GM18511 (cell line): ENCODE results near the gene CCDC69.

Experiments used
- ATAC-seq: cut with Tn5 transposase; IDR thresholded peaks from one replicate; pipeline ENCODE4 v1.9.1; 2021; ENCODE audit warnings: mild to moderate bottlenecking, moderate library complexity; ENCODE audit not compliant: unreplicated experiment

CCDC69 gene

DNA sequence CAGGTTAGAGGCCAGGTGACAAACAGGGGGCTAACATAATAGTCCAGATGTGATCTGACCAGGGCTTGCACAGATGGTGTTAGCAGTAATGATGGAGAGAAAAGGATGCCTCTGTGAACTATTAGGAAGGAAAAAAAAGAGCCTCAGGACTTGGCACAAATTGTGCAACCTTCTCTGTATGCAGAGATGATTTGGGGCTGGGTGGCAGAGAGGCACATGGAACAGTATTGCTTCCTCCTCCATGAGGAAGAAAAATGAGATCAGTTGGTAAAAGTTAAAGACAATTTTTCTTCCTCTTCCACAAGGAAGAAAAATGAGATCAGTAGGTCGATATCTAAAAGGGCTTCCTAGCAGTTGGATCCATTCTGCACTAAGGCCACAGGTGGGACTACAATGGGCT lies 52.4 kb downstream of the CCDC69 start:
- ATAC-seq, result no peak

DNA sequence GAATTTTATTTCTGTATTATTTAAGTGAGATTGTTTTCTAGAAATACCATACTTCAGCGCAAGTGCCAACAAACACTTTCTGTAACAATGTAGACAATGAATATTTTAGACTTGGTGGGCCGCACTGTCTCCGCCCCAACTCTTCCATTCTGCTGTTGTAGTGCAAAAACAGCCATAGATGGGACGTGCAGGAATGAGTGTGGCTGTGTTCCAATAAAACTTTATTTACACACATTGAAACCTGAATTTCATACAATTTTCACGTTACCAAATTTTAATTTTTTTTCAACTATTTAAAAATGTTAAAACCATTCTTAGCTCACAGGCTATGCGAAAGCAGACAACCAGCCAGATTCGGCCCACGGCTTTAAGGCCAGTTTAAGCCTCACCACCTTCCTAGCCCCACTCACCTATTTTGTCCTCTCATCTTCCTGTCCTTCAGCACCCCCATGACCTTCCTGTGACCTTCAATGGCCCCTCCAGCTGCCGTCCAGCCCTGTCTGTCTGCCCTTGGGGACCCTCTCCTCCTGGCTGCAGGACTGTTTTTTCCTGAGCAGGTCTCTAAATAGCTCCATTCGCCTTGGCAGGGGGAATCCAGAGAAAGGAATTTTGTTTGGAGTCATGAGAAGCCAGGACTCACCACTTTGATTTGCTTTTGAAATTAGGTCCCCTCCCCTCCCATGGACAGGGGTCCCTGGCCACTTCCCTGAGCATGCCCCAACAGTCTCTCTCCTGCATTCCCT lies 55.1 kb downstream of the CCDC69 start:
- no peak for ATAC-seq

DNA sequence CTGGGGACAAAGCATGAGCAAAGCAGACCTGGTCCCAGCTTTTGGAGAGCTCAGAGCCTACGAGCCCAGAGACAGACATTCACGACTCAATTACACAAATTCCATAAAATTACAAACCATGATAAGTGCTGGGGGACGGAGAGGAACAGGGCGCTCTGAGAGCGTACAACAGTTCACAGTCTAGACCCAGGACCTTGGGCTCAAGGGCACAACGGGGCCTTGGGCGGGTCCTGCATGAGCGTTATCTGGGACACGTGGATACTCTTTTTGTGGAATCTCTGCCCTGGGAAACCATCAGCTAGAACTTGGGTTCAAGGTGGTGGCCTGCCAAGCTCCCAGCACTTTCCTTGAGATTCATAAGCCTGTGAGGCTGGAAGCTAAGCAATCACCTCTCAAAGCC lies 56.9 kb downstream of the CCDC69 start:
- ATAC-seq, result no peak

DNA sequence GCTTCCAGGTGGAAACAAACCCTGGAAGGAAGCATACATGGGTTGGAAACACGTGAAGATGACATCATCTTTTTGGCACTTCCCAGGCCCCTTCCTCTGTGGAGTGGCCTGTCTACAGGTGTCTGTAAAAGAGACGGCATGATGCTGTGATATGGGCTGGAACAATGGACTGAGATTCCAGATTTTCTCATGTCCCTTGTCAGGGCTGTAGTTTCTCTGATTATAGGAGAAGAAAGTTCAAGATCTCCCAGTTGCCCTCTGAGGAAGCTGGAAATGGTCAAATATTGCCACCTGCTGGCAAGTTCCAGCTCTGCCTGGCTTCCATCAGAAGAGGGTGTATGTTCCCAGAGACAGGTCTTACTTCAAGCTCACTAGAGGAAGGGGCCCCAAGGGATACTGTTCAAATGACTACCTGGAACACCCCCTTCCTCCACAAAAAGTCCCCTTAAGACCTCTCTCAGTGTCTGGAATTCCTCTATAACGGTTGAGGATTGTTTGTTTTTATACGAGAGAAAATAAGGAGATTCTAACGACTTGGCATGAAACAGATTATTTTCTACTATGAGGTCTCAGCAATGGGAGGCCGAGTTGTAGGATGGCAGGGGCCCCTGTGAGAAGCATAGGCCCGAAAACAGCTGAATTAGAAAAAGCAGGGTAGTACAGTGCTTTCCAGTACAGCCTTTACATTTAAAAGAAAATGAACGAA lies 59.1 kb downstream of the CCDC69 start:
- ATAC-seq, result peak; percentile 92

DNA sequence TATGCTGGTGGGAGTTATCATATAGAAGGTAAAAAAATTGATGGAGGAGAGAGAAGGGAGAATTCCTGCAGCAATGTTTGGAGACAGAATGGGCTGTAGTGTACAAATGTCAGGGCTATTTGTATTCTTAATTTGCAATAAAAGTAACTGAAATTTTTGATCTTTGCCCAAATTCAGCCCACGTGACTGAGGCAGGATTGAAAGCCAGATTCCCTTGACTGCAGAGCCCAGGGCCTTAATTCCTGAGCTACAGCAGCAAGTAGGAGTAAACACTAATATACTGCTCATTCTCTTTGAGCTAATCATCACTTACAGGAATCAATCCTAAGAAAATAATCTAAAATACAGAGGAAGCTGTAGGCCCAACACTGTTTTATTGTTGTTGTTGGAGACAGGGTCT lies 61.1 kb downstream of the CCDC69 start:
- ATAC-seq, result no peak

DNA sequence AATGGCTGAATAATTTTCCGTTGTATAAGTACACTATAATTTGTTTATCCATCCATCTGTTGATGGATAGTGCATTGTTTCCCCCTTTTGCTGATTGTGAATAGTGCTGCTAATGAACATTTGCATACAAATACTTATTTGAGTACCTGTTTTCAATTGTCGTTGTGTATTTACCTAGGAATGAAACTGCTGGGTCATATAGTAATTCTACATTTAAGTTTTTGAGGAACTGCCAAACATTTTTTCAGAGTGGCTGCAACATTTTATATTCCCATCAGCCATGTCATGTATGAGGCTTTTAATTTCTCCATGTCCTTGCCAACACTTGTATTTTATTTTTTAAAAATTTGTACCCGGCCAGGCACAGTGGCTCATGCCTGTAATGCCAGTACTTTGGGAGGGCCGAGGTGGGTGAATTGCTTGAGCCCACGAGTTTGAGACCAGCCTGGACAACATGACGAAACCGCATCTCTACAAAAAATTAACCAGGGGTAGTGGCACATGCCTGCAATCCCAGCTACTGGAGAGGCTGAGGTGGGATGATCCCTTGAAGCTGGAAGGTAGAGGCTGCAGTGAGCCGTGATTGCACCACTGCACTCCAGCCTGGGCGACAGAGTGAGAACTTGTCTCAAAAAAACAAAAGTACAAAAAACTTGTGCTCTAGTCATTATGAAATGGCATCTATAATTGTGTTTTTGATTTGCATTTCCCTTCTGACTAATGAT lies 64.1 kb downstream of the CCDC69 start:
- ATAC-seq, result no peak

DNA sequence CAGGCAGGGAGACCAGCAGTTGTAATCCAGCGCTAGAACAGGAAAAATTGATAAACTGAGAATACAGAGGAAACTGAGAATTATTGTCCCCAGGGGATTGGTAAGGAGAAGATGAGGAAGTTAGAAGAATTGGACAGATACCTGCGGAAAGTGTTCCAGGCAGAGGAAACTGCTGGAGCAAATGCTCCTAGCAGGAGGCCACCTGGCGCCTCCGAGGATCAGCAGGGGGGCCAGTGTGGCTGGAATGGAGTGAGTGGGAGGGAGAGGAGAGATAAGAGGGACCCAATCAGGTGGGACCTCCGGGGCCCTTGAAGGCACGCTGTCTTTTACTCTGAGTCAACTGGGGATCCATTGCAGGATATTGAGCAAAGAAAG lies 65.6 kb downstream of the CCDC69 start:
- no peak for ATAC-seq

DNA sequence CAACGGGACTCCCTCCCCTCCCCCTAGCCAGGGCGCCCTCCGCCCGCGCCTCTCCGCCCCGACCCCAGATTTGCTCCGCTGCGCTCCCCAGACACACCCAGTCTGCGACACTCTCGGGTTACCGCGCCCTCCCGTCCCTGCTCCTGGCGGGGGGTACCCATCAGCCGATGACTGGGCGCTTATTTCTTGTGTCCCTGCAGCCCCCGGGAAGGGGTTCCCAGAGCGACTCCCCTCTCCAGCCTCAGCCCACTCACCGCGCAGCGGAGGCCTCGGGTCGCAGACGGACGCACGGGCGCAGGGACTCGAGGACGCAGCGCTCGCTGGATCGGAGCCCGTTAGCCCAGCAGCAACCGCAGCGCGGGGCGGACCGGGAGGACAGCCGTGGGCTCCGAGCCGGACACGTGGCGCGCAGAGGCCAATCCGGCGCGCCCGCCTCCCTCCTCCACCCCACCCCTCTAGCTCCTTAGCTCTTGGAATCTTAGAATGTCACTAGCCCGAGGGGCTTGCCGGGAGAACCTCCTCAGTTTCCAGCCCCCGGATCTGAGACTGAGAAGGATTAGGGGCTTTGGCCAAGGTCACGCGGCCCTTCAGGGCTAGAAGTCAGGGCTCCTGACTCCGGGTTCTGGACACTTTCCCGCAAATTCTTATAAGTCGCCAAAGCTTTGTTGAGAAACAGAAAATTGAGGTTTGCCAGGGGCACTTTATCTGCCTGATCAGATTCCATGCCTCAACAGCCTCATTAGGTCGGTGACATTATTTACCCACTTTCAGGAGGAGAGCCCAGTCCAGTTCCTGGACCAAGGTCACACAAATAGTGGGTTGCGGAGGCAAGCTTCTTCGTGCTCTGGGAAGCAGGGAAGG lies 66.2 kb downstream of the CCDC69 start, which contains the start of gene ANXA6:
TSS of gene ANXA6 (minus strand) at position 354 of the 861 bp plus-strand sequence. CDS start 9,878 bp downstream, outside the sequence.
- peak; percentile 55 for ATAC-seq

DNA sequence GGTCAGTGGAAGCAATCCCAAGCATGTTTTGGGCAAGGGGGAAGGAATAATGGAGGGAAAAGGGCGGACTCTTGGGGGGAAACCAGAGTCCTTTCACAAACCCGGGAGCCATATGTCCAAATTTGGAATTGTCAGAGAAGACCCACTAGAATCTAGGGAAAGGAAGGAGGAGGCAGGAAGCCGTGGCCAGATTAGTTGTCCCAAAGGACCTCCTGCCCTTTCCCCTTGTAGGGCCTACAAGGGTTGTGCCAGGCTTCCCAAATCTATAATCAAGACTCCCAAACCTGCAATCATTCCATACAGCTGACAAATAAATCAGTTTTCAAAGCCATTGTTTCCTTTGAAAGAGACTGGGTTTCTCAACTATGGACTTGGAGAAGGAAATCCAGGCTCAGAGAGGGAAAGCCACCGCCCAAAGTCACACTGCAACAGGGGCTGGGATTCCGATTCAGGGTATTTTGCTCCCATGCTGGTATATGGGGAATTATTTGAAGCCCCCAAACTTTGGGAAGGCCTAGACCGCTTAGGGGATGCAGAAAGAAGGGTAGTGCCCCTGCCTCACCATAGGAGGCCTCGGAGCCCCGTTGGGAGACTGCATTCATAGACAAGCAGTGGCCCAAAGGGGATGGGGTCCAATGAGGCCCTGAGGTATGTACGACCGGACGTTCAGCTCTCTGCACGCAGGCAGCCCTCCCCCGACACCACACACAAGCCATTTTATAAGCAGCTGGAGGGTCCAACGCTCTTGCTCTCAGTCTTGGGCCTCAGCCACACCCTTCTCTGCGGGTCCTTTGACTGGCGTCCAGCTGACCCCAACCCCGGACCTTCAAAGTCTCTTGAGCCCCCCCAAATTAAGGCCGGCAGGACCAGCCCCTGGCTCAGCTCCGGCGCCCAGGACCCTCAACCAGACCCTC lies 67.1 kb downstream of the CCDC69 start:
- peak; percentile 21 for ATAC-seq

DNA sequence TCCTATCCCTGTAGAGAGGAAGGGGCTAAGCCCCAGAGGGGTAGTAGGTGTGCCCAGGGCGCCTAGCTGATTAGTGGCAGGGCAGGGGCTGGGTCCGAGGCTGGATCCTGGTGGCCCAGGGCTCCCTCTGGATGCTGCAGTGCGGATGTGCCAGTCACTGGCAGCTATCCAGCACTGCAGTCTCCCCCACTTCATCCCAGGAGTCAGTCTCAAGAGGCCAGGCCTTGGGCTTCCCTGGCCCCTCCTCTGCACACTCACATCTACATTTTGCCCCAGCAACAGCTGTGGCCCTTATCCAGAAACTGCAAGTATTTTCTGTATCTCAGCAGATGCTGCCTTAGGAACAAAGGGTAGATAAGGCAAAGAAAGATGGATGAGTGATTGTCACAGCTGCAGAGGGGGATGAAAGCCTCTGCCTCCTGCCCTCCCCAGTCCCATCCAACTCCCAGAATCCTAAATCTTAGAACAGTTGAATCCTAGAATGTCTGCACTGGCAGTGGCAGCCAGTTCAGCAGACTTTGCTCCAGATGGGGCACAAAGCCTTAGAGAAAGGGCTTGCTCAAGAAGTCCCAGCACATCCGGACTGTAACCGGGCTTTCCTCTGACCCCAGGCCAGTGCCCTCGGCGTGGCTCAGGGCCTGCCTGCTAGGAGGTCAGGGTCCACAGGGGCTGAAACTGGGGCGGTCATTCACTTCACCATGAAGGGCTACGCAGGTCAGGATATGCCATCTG lies 68.0 kb downstream of the CCDC69 start:
- peak; percentile 31 for ATAC-seq

DNA sequence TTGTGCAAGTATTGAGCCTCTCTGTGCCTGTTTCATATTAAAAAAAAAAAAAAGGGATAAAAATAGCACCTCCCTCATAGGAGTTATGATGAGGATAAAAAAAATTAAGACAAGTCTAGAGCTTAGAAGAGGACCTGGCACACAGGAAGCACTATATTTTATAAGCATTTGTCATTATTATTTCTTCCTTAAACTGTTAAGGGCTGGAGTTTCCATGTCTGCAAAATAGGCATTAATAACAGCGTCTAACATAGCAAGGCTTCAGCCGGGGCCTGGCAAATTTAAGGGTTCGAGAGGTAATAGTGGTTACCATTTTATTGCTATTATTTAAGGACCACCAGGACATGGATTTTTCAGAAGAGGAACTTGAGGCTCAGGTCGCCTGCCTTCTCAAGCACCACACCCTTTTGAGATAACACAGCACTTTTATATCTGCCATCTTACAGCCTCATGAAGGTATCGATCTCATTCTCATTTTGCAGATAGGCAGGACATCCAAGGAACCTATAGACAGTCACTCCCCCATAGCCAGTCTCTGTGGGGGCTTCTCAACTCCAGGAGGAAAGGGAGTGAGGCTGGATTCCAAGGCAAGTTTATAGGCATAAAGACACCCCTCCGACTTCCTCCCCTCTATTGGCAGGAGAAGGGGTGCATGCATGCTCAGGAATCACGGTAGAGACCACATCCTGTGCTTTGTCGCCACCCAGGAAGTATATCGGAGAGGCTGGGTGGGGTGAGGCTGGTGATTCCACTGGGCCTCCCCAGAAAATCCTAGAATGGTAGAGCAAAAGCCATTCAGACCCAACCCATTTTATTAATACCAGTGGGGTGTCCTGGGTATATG lies 68.7 kb downstream of the CCDC69 start:
- peak; percentile 34 for ATAC-seq

DNA sequence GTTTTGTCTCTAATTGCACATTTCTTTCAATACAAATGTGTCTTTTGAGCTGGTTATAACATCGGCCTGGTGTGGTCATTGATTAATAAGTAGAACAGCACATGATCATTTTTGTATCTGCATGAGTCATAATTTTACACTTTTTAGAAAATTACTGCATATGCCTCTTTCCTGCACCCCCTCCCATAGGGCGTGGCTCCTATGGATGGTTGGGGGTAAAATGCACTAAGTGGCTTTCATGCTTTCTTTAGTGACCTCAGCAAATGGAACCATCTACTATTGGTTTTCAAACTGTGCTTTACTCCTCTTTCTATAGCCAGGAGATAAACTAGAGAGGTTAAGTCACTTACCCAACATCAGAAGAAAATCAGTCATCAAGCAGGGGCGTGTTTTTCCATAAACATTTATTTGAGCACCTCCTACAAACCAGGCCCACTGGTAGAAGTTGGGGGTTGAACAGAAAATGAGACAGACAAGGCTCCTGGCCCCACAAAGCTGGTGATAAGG lies 70.1 kb downstream of the CCDC69 start:
- no peak for ATAC-seq

DNA sequence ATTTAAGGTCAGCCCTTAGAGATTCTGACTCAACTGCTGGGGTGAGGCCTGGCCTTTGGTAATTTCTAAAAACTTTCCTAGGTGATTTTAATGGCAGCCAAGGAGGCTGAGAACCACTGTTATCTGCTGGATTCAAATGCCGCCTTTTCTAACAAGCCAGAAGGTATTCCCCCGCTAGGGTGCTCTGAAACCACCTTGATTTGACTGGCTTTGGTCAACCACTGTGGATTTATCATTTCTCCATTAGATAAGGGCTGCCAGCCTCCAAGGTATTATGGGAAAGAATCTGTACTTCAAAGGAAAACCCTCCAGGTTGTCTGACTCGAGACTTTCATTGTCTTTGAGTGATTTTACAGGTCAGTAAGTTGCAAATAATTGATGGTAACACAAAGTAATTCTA lies 70.6 kb downstream of the CCDC69 start:
- no peak for ATAC-seq

DNA sequence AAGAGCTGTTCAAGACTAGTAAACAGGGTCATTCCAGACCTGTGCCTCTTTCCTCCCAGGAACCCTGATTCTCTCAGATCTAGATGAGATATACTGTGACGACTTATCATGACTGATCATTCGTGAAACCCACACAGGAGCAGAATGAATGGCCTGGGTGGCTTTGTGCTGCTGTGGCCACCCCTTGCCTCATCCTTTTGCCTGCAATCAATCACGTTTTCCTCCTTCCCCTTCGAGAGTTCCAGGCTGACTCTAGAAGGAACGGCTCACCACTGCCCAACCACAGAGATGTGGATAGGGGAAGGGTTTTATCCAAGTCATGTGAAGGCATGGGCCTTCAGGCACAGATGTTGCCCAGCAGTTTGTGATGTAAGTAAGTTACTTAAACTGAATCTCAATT lies 72.1 kb downstream of the CCDC69 start:
- ATAC-seq, result peak; percentile 28

DNA sequence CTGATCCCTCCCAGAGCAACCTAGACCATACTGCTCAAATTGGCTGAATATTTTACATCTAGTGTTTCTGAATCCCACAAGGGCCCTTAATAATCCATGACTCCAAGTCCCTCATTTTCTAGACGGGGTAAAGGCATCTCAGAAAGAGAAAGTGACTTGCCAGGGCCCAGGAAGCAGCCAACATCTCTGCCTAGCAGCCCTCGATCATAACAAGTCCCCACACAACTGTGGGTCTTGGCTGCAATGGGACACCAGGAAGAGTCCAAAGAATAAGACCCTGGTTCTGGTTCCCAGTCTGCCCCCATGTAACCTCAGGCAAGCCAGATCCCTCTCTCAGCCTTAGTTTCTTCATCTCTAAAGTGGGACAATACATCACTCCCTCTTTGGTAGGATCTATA lies 72.6 kb downstream of the CCDC69 start:
- no peak for ATAC-seq

DNA sequence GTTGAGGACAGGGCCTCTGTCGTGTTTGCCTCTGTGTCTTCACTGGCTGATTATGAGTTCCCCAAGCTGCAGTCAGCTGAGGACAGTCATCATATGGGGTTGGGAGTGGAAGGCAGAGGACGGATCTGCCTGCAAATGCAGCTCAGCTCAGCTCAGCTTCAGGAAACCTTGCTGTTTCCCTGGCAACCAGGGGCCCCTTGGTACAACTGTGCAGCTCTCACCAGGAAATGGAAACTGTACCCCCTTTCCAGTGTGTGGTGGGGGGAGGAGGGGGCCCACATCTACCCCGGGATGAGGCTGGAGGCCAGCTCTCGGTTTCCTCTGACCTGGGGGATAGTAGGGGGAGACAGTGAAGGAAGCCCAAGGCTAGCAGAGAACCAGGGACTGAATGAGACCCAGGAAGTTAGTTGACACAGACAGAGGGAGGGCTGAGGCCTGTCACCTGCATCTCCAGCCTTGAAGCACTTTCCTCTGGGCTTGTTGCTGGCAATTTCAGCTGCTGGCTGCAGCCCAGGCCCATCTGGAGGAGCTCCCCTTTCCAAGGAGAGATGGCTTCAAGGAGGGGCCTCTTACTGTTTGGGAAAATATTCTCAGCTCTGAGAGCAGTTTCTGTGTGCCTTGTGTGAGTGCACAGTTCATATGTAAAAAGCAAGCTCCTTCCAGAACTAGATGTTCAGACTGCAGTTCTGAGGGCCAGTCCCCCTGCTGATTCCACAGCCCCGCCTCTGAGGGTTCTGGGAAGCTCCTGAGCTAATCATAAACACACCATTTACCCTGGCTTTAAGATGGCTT lies 73.2 kb downstream of the CCDC69 start:
- ATAC-seq, result peak; percentile 68

DNA sequence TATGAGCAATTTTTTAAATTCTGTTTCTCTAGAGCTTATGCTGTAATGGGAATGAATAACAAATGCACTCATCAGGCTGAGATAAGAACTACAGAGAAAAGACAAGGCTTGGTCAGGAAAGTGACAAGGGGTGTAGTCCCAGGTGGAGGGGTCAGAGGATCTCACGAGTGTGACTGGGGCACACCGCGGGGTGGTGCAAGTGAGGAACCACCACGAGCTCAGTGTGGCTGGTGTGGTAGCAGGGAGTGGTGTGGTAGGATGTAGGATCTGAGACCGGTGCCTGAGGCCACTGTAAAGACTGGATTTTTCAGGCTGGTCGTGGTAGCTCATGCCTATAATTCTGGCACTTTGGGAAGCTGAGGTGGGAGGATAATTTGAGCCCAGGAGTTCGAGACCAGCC lies 75.3 kb downstream of the CCDC69 start:
- no peak for ATAC-seq
